CD4-positive, alpha-beta T cell treated with Interleukin-15 for 4 hours (primary cell): Measurements from ENCODE around the gene TECR.
"Not testable (repeated sequence)": the region's sequence is repeated elsewhere in the genome, so short reads cannot be mapped to it uniquely, and the experiment has no call there.

Experiments used
- DNase-seq: peaks from one replicate; pipeline ENCODE4 v3.0.0-alpha.2; 2020; ENCODE audit warnings: low spot score

The TECR gene

DNA sequence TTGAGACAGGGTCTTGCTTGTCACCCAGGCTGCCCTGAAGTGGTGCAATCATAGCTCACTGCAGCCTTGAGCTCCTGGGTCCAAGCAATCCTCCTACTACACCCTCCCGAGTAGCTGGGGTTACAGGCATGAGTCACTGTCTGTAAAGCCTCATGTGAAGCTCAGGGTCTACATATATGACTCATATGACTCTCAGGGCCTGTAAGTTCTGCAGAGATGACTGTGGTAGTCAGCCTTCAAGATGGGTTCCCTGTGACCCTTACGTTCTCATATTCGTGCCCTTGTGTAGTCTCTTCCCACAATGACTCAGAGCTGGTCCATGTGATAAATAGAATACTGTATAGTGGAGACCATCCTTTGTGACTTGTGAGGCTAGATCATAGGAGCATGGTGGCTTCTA is 55.8 kb downstream of the TECR start:
- DNase-seq = peak; percentile 25

DNA sequence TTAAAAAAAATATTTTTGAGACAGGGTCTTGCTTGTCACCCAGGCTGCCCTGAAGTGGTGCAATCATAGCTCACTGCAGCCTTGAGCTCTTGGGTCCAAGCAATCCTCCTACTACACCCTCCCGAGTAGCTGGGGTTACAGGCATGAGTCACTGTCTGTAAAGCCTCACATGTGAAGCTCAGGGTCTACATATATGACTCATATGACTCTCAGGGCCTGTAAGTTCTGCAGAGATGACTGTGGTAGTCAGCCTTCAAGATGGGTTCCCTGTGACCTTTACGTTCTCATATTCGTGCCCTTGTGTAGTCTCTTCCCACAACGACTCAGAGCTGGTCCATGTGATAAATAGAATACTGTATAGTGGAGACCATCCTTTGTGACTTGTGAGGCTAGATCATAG is 60.0 kb downstream of the TECR start:
- not testable (repeated sequence) for DNase-seq

DNA sequence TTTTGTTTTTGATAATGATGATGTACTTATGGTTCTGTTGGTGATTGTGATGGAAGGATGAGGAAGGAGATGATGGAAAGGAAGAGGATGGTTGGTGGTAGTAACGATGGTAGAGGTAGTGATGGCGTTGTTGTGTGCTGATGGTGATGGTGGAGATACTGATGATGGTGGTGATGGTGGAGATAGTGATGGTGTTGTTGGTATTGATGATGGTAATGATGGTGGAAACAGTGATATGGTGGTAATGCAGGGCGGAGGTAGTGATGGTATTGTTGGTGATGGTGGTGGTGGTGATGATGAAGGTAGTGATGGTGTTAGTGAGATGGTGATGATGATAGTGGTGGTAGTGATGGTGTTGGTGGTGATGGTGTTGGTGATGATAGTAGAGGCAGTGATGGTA is 66.2 kb downstream of the TECR start:
- DNase-seq = no peak

DNA sequence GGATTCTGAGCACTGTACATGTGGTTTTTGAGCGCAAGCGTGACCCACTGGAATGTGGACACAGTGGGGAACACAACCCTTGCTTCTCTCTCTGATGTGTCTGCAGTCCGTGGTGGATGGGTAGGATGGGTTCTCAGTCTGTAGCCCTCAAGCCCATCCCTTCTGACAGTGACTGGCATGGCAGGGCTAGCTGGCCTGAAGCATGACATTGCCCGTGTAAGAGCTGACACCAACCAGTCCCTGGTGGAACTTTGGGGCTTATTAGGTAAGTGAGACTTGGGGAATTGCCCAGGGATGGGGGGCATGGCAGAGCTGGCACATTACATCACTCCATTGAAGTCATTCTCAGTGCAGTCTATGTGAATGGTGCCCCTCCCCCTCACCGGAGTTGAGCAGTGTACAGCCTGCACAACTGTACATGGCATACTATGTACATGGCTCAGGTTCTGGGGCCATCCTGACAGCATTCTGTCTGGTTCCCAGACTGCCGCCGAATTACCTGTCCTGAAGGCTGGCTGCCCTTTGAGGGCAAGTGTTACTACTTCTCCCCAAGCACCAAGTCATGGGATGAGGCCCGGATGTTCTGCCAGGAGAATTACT is 70.3 kb downstream of the TECR start:
- no peak for DNase-seq

DNA sequence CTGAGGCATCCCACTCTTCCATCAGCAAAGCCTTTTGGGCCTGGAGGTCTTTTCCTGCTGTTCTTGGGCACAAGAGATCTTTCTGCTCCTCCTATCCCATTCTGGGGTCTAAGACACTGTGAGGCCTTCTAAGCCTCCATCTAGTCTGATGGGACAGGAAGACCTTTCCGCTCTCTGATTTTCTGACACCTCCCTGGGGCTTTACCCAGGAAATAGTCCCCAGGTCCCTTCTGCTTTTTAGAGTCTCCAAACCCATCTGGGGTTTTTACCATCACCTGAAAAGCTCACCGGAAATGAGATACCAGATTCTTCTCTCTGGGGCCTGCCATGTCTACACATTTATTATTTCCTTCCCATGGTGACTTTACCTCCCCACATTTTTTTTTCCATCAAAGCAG is 74.6 kb downstream of the TECR start:
- DNase-seq = no peak

DNA sequence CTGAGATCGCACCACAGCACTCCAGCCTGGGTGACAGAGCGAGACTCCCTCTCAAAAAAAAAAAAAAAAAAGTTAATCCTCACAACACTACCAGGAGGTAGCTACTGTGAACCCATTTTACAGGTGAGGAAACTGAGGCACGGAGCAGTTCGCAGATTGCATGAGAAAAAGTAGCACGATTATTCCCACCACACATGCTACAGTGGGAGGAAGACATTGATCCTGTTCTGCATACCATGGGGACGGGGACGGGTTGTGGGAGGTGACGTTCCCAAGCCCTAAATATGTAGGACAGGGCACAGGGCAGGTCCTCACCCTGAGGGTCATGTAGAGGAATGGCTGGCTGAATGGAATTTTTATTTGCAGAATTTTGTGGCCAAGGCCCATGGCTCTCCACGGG is 77.2 kb downstream of the TECR start:
- DNase-seq = no peak

DNA sequence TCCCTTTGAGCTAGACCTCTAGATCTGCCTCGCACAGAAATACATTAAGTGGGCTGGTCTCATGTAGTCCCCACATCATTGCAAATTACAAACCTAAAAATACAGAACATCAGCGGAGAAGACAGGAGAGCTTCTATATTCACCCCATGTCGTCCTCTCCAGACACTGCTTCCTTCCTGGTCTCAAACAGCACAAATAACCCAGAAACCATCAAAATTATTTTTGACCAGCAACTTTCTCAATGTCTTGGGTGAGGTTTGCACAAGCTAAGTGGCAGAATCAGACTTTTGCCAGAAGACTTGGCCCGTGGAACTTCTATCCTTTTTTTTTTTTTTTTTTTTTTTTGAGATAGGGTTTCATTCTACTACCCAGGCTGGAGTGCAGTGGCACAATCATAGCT is 81.7 kb downstream of the TECR start:
- DNase-seq = no peak

DNA sequence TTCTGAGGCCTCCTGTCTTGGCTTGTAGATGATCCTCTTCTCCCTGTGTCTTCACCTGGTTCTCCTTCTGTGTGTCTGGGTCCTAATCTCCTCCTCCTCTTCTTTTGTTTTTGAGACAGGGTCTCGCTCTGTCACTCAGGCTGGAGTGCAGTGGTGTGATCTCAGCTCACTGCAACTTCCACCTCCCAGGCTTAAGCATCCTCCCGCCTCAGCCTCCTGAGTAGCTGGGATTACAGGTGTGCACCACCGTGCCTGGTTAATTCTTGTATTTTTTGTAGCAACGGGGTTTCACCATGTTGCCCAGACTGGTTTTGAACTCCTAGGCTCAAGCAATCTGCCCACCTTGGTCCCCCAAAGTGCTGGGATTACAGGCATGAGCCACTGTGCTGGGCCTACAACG is 82.8 kb downstream of the TECR start:
- DNase-seq = not testable (repeated sequence)

DNA sequence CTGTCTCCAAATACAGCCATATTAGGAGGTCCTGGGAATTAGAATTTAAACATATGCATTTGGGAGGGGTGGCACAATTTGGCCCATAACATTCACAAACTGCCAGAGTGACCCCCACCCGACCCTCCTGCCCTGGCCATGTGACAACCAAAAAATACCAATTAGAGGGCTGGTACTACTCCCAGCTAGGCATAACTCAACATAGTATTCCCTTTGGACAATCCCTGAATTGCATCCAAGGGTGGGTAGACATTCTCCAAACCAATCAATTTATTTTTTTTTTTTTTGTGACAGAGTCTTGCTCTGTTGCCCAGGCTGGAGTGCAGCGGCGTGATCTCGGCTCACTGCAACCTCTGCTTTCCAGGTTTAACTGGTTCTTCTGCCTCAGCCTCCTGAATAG is 83.3 kb downstream of the TECR start:
- DNase-seq = no peak

DNA sequence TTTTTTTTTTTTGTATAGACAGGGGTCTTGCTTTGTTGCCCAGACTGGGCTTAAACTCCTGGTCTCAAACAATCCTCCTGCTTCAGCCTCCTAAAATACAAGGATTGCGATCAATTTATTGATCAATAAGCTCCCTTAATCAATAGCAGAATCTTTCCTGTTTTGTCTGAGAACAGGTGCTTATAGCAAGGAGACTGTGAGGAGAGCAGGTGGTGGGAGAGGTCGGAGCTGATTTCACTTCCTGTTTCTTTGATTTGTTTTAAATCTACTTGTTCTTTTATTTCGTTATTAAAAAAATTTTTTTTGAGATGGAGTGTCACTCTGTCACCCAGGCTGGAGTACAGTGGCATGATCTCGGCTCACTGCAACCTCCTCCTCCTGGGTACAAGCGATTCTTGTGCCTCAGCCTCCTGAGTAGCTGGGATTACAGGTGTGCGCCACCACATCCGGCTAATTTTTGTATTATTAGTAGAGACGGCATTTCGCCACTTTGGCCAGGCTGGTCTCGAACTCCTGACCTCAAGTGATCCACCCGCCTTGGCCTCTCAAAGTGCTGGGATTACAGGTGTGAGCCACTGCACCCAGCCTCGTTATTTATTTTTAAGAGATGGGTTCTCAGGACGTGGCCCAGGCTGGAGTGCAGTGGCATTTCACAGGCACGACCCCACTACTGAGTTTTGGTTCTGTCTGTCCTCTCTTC is 84.2 kb downstream of the TECR start:
- DNase-seq = not testable (repeated sequence)

DNA sequence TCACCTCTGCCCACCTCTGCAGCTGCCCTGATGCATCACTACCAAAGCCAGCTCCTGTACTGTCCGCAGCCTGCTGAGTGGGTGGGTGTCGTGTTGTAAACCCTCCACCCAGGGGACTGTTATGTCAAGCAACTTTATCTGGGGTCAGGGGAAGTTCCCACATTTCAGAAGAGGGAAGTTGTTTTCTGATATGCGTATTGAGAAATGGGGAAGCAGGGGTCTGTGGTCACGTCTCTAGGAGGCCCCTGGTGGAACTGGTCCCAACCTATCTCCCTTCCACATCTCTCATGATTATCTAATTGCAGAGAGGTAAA is 84.7 kb downstream of the TECR start:
- no peak for DNase-seq
